HepG2 (cell line): ENCODE results near the gene ZNF444. TPM values are rescaled to one million over a fixed set of nuclear protein-coding genes. Genes with fewer than 3 reads are reported as not detected.

ENCODE experiments used
- ATAC-seq: fragments of 200-7000 bp; cut with Tn5 transposase; 3 replicates; pipeline ENCODE4 v1.9.1; 2020; ENCODE audit warnings: mild to moderate bottlenecking, moderate library complexity
- BruUV-seq: library from RNA; stranded (reverse); fragments of 400-500 nt; replicated peaks from 2 replicates; lab custom pipeline; 2021; lab: Mats Ljungman, UMichigan
- CTCF ChIA-PET: fragments of 300-600 bp; formaldehyde crosslinking; extraction: SDS; loops from one replicate; lab custom pipeline; 2021; ENCODE audit warnings: low total read pairs, inconsistent platforms, low intra/inter-chr PET ratio; lab: Yijun Ruan, JAX
- POLR2A ChIA-PET: fragments of 350-600 bp; sonication (Branson Sonifier 250); formaldehyde crosslinking; loops from one replicate; lab custom pipeline; 2020; ENCODE audit warnings: antibody characterized with exemption, inconsistent platforms; lab: Yijun Ruan, JAX
- DNase-seq: peaks from one replicate; pipeline ENCODE4 v3.0.0-alpha.2; 2015; ENCODE audit warnings: low spot score
- FAIRE-seq: peaks from 3 replicates; lab custom pipeline; 2011; peaks lifted over from hg19 to GRCh38; lab: Jason Lieb, UNC
- H2AFZ ChIP-seq: one replicate; pipeline ENCODE4 v1.6.1; 2011; ENCODE audit warnings: low read length, inconsistent platforms
- H3K27ac ChIP-seq: fragments of 300-600 bp; 3 replicates; pipeline ENCODE4 v1.8.0; 2011; ENCODE audit warnings: mixed run types, mild to moderate bottlenecking, mixed read lengths, low read length, inconsistent platforms; ENCODE audit not compliant: insufficient read depth; ENCODE audit errors: extremely low read length
- H3K27me3 ChIP-seq, 2 experiments: fragments of 200-600 bp in 1 of 2; 2 replicates in 1 of 2; 3 replicates in 1 of 2; pipeline versions ENCODE4 v1.6.0 to v1.8.0; 2011; ENCODE audit warnings: low read length in 2 of 2, mild to moderate bottlenecking in 2 of 2, moderate library complexity in 2 of 2, inconsistent platforms in 1 of 2; ENCODE audit not compliant: insufficient read depth in 2 of 2, control insufficient read depth in 1 of 2
- H3K36me3 ChIP-seq, 2 experiments: fragments of 200-600 bp in 1 of 2; replicated peaks in 1 of 2; 2 replicates in 1 of 2; 3 replicates in 1 of 2; pipeline versions ENCODE4 v1.5.1 to v1.8.0; 2011; ENCODE audit warnings: low read length in 2 of 2, inconsistent platforms in 1 of 2; ENCODE audit not compliant: insufficient read depth in 2 of 2, control insufficient read depth in 1 of 2
- H3K4me1 ChIP-seq: 2 replicates; pipeline ENCODE4 v1.5.1; 2012; ENCODE audit warnings: low read length, inconsistent platforms; ENCODE audit not compliant: insufficient read depth
- H3K4me2 ChIP-seq: 2 replicates; pipeline ENCODE4 v1.6.0; 2011; ENCODE audit warnings: low read depth, low read length, inconsistent platforms
- H3K4me3 ChIP-seq, 3 experiments: fragments of 200-600 bp in 1 of 3; sonication (generic), shearing (Covaris generic) in 1 of 3; replicated peaks in 1 of 3; 2 replicates each; pipeline ENCODE4 v1.5.1; 2011 to 2016; ENCODE audit warnings: low read length in 3 of 3, inconsistent platforms in 2 of 3, low read depth in 2 of 3, mild to moderate bottlenecking in 2 of 3, control low read depth in 1 of 3, mixed read lengths in 1 of 3; ENCODE audit not compliant: insufficient read depth in 1 of 3
- H3K79me2 ChIP-seq: one replicate; pipeline ENCODE4 v1.6.1; 2011; ENCODE audit warnings: low read length, inconsistent platforms; ENCODE audit not compliant: insufficient read depth
- H3K9ac ChIP-seq: 2 replicates; pipeline ENCODE4 v1.6.0; 2011; ENCODE audit warnings: mild to moderate bottlenecking, low read depth, low read length, inconsistent platforms; ENCODE audit not compliant: insufficient read depth
- H3K9me3 ChIP-seq: 2 replicates; pipeline ENCODE4 v1.5.1; 2012; ENCODE audit warnings: mild to moderate bottlenecking, low read length
- H4K20me1 ChIP-seq: 2 replicates; pipeline ENCODE4 v1.6.0; 2011; ENCODE audit warnings: inconsistent platforms, mild to moderate bottlenecking, low read length, moderate library complexity; ENCODE audit not compliant: insufficient read depth
- AGO2 ChIP-seq: fragments of 200-400 bp; formaldehyde crosslinking; optimal IDR thresholded peaks from 2 replicates; pipeline ENCODE3; 2017; ENCODE audit warnings: mild to moderate bottlenecking, low read depth, low read length, moderate library complexity
- CREB3 ChIP-seq: sonication (generic); formaldehyde crosslinking; IDR thresholded peaks from 2 replicates; pipeline ENCODE4 v1.5.0; 2020; ENCODE audit warnings: missing genetic modification reagents
- EEA1 ChIP-seq: sonication (generic); formaldehyde crosslinking; IDR thresholded peaks from 2 replicates; pipeline ENCODE4 v1.5.1; 2020; ENCODE audit warnings: mild to moderate bottlenecking, missing genetic modification reagents, borderline replicate concordance
- FLYWCH1 ChIP-seq: sonication (generic); formaldehyde crosslinking; IDR thresholded peaks from 2 replicates; pipeline ENCODE4 v1.8.1; 2023; ENCODE audit warnings: mild to moderate bottlenecking, missing genetic modification reagents
- FOXP1 ChIP-seq, 2 experiments: fragments of 450-650 bp in 1 of 2; IDR thresholded peaks; 2 replicates each; pipeline ENCODE4 v1.6.1; 2017 to 2018; ENCODE audit warnings: antibody characterized with exemption in 1 of 2
- HNF4G ChIP-seq, 2 experiments: sonication (generic) in 1 of 2; formaldehyde crosslinking in 1 of 2; IDR thresholded peaks; 2 replicates each; pipeline versions ENCODE4 v1.4.0 to v1.6.1; 2011 to 2020; ENCODE audit warnings: borderline replicate concordance in 2 of 2, low read depth in 2 of 2, mild to moderate bottlenecking in 2 of 2, low read length in 1 of 2, missing genetic modification reagents in 1 of 2, moderate library complexity in 1 of 2
- PRMT3 ChIP-seq: sonication (generic); formaldehyde crosslinking; IDR thresholded peaks from 2 replicates; pipeline ENCODE4 v1.8.1; 2022; ENCODE audit warnings: low read depth, mild to moderate bottlenecking, moderate library complexity, missing genetic modification reagents, borderline replicate concordance
- RBFOX2 ChIP-seq: fragments of 200-400 bp; formaldehyde crosslinking; IDR thresholded peaks from 2 replicates; pipeline ENCODE4 v1.6.1; 2017; ENCODE audit warnings: low read depth, mild to moderate bottlenecking, low read length
- SNAPC5 ChIP-seq: sonication (generic); formaldehyde crosslinking; IDR thresholded peaks from 2 replicates; pipeline ENCODE4 v1.8.1; 2023; ENCODE audit warnings: mild to moderate bottlenecking, missing genetic modification reagents, borderline replicate concordance
- ZBTB1 ChIP-seq: sonication (generic); formaldehyde crosslinking; IDR thresholded peaks from 2 replicates; pipeline ENCODE4 v1.4.0; 2020; ENCODE audit warnings: missing genetic modification reagents, borderline replicate concordance
- ZBTB39 ChIP-seq: sonication (generic); formaldehyde crosslinking; IDR thresholded peaks from 2 replicates; pipeline ENCODE4 v1.5.0; 2020; ENCODE audit warnings: missing genetic modification reagents
- ZFP82 ChIP-seq: sonication (generic); formaldehyde crosslinking; IDR thresholded peaks from 2 replicates; pipeline ENCODE4 v1.5.1; 2020; ENCODE audit warnings: mild to moderate bottlenecking, missing genetic modification reagents, borderline replicate concordance
- ZNF30 ChIP-seq: sonication (generic); formaldehyde crosslinking; IDR thresholded peaks from 2 replicates; pipeline ENCODE4 v1.5.0; 2020; ENCODE audit warnings: mild to moderate bottlenecking, missing genetic modification reagents
- ZNF460 ChIP-seq: sonication (generic); formaldehyde crosslinking; IDR thresholded peaks from 2 replicates; pipeline ENCODE4 v1.5.1; 2020; ENCODE audit warnings: missing genetic modification reagents, mild to moderate bottlenecking, borderline replicate concordance
- ZNF713 ChIP-seq: sonication (generic); formaldehyde crosslinking; IDR thresholded peaks from 2 replicates; pipeline ENCODE4 v1.4.0; 2020; ENCODE audit warnings: mild to moderate bottlenecking, missing genetic modification reagents
- ZNF768 ChIP-seq: sonication (generic); formaldehyde crosslinking; IDR thresholded peaks from 2 replicates; pipeline ENCODE4 v1.4.0; 2020; ENCODE audit warnings: missing genetic modification reagents
- ZSCAN21 ChIP-seq: sonication (generic); formaldehyde crosslinking; IDR thresholded peaks from 2 replicates; pipeline ENCODE4 v1.8.0; 2022; ENCODE audit warnings: mild to moderate bottlenecking, missing genetic modification reagents, moderate library complexity, borderline replicate concordance
- WGBS: methylation state at CpG from one replicate; pipeline ENCODE4 v1.1.6; 2017; ENCODE audit warnings: low lambda C conversion rate; 5-methylcytosine and 5-hydroxymethylcytosine counted together
- in situ Hi-C: cut with HindIII; loops from 2 replicates; pipeline ENCODE4 v1.10.0; 2017; ENCODE audit warnings: low pct_unique_long_range_greater_than_20kb; ENCODE audit not compliant: extremely low pct_ligation_motif_present
- intact Hi-C: fragments of 100-400 bp; cut with micrococcal nuclease; formaldehyde crosslinking; loops from one replicate; pipeline ENCODE4 v1.10.0; 2022; ENCODE audit not compliant: unreplicated experiment
- polyA plus RNA-seq, 8 experiments: library from polyadenylated mRNA; depleted of rRNA in 3 of 8; stranded (reverse) in 7 of 8; unstranded in 1 of 8; fragments of >200 nt; fragmentation: Illumina TruSeq in 4 of 8; extraction: Trizol in 4 of 8; gene quantifications; 2 replicates each; pipeline versions ENCODE4 v1.2.1 to v1.2.3, GENCODE V29; 2011 to 2016; ENCODE audit warnings: low read depth in 4 of 8, missing spikeins in 1 of 8, mixed read lengths in 1 of 8; ENCODE audit not compliant: insufficient read depth in 1 of 8
- total RNA-seq, 5 experiments: library from RNA; depleted of rRNA; stranded (reverse); fragments of >200 nt; fragmentation: Illumina TruSeq; extraction: Trizol; gene quantifications; 2 replicates each; pipeline ENCODE4 v1.2.3, GENCODE V29; 2016; ENCODE audit warnings: low read depth in 1 of 5

The ZNF444 gene
- total and polyA plus RNA-seq, 2 of the 13 experiments (the other 11 are each of a cell fraction or from before 2014, with no cell fraction given): 27.4 to 30.3 TPM

GRCh38 chr19:56156768-56157167 lies 15.7 kb downstream of the ZNF444 start (continued):
- TF ChIP-seq CREB3 (CRISPR knock-in tag) (no peak), FOXP1 (IDR thresholded peaks at IDR 0.05) (no peak), FOXP1 (CRISPR knock-in tag; IDR thresholded peaks at IDR 0.05) (no peak)

- peaks cover 20 to 53% of the 10 kb centered on the region in 2 experiments for H3K36me3 ChIP-seq
- FAIRE-seq (no peak), ATAC-seq (no peak), DNase-seq (no peak)
- intact Hi-C loops (no loop called here), in situ Hi-C loops (no loop called here)
- H3K9me3 ChIP-seq: no peaks in the 10 kb centered on the region
- POLR2A ChIA-PET: interaction anchor here (2.2 kb wide), 1 partner anchor 16 kb away, joined by 19 read pairs; the partner anchor contains the start of gene ZNF444
- no TSS peak for BruUV-seq
- no peak overlapping the region for H3K9ac ChIP-seq
- peaks cover 7% of the 10 kb centered on the region for H3K79me2 ChIP-seq
- H3K27ac ChIP-seq: no peak overlapping the region
- H3K4me1 ChIP-seq: peaks cover 18% of the 10 kb centered on the region
- no peak overlapping the region for H3K4me2 ChIP-seq
- no CpG with 5 or more reads among the region's 16 CpGs for WGBS
- H4K20me1 ChIP-seq: peaks cover 5% of the 10 kb centered on the region; the same call in 1 of the 2 replicates
- CTCF ChIA-PET: no interaction called here
- H3K27me3 ChIP-seq: no peaks in the 10 kb centered on the region
- no peak overlapping the region for H3K4me3 ChIP-seq
- no peak overlapping the region for H2AFZ ChIP-seq
- TF ChIP-seq HNF4G (IDR thresholded peaks at IDR 0.05; ENCODE audit: borderline replicate concordance, low read depth, low read length): no peak
- TF ChIP-seq HNF4G (CRISPR knock-in tag; IDR thresholded peaks at IDR 0.05; ENCODE audit: borderline replicate concordance, low read depth): no peak
- no peak for TF ChIP-seq ZBTB1
- no peak for TF ChIP-seq ZBTB39
- TF ChIP-seq ZNF713 (CRISPR knock-in tag): no peak
- TF ChIP-seq AGO2: peak; percentile 85
- TF ChIP-seq RBFOX2: peak; percentile 31; the same call in 1 of the 2 replicates
- no peak for TF ChIP-seq EEA1 (CRISPR knock-in tag)
- no peak for TF ChIP-seq SNAPC5 (CRISPR knock-in tag)
- no peak for TF ChIP-seq ZFP82 (CRISPR knock-in tag)
- TF ChIP-seq FLYWCH1 (CRISPR knock-in tag): no peak
- TF ChIP-seq ZSCAN21 (CRISPR knock-in tag): no peak
- no peak for TF ChIP-seq ZNF30
- TF ChIP-seq ZNF768: no peak
- no peak for TF ChIP-seq ZNF460
- TF ChIP-seq PRMT3 (CRISPR knock-in tag): no peak
Observed at GRCh38 chr19:56158170-56158757, 17.2 kb downstream of the ZNF444 start.
